Activated gamma-delta T cell treated with Interleukin-2 at 50 U/mL for 16 hours (primary cell): Measurements from ENCODE around the gene NEXN.

Experiments
- DNase-seq: peaks from one replicate; pipeline ENCODE4 v3.0.0-alpha.2; 2020

The NEXN gene

DNA sequence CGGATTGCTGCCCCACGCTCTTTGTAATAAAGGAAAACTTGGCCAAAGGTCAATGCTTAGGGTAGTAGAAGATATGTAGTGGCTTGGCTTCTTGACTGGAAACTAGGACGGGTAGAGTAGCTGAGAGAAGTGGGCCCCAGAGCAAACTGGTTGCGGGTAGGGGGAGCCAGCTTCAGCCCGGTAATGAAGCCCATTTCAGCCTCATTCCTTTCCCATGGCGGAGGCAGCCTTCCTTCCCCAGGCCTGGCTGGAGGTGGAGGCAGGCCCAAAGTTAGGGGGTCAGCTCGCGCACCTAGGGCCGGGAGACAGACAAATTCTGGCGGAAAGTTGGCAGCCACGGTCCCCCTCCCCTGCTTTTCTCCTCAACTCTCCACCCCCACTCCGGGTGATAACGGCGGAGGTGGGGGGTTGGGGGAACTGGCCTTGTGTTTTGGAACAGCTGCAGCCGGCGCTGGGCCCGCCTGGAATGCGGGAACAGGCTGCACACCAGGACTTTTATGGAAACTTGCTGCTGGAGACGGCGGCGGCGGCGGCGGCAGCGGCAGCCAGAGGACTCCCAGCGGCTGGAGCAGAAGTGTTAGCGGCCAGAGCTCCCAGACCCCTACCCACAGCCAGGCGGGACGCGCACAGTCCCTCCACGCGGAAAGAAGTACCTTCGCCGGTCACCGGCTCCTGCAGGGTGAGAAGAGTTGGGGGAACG, at the start of gene NEXN:
Gene NEXN, plus strand, starts transcription at position 544 of the 700 bp plus-strand sequence. CDS start 27,483 bp downstream, outside the sequence.
- DNase-seq: no peak

DNA sequence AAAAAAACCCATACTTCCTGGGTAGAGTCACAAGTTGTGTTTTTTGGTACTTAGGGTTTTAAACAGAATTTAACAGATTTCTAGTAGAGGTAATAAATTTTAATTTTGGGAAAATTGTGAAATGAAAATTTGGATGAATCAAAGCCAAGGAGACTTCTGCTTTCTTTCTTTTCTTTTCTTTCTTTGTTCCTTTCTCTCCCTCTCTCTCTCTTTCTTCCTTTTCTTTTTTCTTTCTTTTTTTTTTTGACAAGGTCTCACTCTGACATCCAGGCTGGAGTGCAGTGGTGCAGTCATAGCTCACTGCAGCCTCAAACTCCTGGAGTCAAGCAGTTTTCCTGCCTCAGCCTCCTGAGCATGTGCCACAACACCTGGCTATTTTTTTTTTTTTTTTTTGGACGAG, 46.9 kb upstream of the NEXN start:
- no peak for DNase-seq

DNA sequence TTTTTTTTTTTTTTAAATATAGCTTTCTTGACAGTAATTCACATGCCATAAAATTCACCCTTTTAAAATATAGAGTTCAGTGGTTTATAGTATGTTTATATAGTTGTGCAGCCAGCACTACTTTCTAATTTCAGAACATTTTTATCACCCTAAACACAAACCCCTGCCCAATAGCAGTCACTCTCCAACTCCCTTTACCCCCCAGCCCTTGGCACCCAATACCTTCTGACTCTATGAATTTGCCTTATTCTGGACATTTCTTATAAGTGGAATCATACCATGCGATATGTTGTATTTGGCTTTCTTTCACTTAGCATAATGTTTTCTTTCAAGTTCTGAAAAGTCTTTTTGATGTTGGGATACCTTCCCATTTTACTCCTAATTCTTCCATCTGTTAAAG, 42.5 kb upstream of the NEXN start:
- DNase-seq: no peak

DNA sequence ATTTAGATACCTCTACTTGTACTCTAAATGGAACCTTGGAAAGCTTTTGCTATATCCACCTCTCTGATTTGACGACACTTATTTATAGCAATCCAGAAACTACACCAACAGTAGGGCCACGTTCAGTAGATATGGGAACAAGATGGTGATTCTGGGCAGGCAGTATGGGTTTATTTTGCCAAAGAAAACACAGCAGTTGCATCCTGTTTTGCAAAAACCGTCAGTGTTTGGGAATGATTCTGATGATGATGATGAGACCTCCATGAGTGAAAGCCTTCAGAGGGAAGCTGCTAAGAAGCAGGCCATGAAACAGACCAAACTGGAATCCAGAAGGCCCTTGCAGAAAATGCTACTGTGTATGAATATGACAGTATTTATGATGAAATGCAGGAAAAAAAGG, 41.5 kb upstream of the NEXN start:
- no peak for DNase-seq

DNA sequence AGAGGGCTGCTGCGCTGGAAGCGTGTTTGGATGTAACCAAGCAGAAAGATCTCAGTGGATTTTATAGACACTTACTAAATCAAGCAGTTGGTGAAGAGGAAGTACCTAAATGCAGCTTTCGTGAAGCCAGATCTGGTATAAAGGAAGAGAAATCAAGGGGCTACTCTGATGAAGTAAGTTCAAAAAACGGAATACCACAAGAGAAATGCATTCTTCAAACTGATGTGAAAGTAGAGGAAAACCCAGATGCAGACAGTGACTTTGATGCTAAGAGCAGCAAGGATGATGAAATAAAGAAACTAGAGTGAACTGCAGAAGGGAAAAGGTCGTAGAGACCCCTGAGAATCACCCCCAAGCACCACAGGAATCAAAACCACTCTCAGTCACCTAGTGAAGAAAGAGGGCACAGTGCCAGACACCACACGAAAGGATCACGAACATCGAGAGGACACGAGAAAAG, 40.8 kb upstream of the NEXN start:
- DNase-seq: no peak

DNA sequence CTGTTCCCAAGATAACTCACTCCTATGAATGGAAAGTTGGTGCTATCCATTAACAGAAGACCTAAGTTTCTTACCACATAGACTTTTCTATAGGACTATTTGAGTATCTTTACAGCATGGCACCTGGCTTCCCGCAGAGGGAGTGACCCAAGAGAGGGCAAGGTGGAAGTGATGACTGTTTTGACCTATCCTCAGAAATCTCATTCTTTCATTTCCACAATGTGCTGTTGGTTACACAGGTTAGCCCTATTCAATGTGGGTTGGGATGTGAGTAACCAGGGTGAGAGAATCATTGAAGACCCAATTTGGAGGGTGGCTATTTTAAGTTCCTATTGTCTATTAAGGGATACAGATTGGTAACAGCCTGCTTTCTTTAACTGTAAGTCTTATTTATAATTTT, 38.3 kb upstream of the NEXN start:
- no peak for DNase-seq

DNA sequence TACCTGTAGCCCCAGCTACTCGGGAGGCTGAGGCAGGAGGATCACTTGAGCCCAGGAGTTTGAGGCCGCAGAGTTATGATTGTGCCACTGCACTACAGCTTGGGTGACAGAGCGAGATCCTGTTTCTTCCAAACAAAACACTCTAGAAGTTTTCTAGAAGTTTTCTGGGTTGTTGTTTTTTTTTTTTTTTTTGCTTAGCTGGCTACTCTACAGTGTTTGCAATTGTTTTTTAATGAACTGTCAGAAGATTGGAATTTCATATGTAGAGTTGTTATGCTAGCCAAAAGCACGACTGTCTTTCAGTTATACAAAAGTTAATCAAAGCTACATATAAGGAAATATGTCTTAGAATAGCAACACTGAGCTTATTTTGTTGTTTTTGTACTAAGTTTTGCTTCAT, 30.9 kb upstream of the NEXN start:
- no peak for DNase-seq

DNA sequence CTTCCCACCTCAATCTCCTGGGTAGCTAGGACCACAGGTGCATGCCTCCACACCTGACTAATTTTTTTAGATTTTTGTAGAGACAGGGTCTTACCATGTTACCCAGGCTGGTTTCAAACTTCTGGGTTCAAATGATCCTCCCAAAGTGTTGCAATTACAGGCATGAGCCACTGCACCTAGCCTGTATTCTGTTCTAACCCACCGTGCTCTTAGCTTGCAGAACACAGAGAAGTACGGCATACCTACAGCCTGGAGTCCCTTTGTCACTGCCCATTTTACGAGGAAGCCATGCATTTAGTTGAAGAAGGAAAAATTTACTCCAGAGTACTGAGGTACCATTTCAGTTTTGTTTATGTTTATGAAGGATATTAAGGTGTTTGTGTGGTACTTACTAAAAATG, 29.7 kb upstream of the NEXN start:
- DNase-seq: no peak

DNA sequence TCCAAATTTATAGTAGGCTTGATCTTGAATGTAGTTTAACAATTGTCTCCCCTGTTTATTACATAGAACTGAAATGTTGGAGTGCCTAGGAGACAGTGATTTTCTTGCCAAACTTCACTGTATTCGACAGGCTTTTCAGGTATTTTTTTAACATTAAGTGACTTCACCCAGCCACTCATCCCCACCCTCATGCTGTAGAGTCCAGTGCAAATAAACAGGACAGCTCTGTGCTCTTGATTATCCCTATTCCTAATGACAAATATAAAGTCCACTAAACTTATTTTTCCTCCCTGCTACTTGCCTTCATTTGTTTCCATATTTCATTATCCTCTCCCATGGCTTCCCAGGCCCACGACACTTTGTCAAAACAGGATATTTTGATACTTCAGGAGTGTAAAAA, 29.2 kb upstream of the NEXN start:
- no peak for DNase-seq

DNA sequence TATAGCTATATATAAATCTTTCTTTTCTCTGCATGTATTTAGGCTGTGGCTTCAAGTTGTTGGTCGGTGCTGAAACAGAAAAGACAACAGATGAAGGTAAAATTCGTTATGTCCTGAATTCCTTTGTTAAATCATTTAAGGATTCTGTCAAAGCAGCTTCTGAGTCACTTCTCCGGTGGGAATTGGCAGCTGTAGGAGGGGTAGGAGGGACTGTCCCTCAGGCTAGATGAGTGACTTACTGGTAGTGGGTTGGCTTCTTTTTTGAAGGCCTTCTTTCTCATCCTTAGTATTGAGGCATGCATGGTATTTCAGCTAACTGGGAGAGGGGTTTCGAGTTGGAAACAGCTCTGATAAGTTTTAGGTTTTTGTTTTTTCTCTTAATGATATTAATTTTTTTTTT, 22.1 kb upstream of the NEXN start:
- DNase-seq: no peak

DNA sequence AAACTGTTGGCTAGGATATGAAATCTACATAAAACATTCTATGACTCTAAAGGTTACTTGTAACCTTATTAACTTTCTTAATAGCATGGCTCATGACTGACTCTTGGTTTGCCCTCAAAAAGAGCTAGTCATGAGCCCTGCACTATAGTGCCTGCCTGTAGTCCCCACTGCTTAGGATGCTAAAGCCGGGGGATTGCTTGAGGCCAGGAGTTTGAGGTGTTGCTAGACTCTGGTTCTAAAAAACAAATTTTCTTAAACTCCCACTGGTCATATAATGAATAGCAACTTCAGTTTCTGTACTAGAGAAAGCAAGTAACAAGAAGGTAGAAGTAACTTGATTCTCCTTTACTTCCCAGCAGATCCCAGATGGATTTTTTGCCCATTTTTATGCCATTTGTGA, 15.8 kb upstream of the NEXN start:
- DNase-seq: no peak

DNA sequence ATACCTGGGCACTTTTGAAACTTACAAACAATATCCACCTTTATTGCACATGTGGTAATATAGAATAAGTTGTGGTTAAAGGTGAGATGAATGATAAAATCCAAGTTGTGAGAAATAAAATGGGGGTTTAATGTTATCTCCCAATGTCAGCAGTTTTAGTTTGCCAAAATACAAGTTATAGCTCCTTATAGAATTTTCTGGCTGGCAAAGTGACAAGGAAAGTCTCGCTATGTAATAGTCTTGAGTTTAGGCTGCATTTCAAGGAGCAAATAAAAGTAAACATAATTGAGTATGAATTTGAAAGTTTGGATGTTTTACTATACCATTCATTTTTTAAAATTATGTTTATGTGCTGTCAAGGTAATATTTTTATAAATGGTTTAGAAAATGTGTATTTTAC, 15.0 kb upstream of the NEXN start:
- DNase-seq: no peak

DNA sequence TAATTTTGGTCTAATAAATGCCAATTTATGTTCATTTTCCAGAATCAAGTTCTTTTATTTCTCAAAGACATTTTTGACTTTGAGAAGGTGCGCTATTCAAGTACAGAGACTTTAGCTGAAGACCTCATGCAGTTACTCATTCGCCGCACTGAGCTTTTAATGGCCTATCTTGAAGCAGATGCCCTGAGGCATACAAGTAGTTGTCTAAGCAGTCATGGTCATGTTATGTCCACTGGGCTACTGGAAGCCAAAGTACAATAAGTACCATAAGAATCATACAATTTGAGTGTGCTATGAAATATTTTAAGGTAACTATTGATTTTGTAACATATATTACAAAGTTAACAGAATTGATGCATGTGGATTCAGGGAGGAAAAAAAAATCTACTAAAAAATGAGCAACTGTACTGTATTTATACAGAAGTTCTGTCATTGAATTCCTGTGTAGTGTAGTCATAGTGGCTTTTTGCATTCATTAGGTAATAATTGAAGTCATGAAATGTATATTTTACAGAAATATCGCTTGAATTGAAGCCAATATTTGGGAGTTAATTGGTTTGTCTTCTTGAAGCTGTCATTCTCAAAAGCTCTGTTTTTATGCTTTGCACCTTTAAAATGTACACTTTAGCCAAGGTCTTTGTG, 13.5 kb upstream of the NEXN start:
- no peak for DNase-seq

DNA sequence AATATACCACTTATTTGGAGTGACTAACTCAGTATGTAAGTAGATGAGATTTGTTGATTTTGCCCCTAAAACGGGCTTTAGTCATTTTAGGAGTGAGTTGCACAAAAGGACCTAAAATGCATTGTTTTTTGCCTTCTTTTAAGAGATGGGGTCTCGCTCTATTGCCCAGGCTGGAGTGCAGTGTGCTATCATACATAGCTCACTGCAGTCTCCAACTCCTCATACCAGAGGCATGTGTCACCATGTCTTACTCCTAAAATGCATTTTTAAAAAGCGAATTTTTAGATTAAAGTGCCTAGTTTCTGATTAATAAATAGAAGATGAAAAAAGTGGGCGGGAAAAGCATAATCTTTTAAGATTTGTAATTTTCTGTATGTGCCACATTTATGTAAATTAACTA, 11.5 kb upstream of the NEXN start:
- no peak for DNase-seq

DNA sequence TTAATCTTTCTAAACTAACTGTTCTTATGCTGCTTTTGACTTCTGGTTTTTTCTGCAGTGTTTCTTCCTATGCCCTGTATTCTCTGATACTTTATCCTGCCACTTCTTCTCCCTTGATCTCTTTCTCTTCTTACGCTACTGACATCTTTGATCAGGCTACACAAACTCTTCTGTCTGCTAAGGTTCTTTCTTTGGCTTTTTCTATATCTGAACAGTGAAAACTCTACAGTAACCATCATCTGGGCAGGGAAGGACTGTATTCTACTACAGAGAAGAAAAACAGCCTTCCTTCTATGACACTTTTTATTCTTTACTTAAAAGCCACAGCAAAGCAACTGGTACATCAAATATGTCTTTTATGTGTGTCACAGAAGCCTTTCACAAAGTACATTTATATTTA, 7.4 kb upstream of the NEXN start:
- DNase-seq: no peak

DNA sequence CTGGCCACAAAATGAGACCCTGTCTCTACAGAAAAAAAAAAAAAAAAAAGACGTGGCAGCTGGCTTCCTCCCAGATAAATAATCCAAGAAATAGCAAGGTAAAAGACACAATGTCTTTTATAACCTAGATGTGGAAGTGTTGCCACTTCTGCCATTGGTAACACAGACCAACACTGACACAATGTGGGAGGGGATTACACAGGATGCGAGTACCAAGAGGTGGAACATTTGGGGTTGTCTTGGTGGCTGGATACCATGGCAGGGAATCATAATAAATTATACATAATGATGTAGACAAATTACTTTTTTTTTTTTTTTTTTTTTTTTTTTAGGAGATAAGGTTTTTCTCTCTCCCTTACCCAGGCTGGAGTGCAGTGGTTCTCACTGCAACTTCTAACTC, 6.0 kb upstream of the NEXN start:
- DNase-seq: no peak

DNA sequence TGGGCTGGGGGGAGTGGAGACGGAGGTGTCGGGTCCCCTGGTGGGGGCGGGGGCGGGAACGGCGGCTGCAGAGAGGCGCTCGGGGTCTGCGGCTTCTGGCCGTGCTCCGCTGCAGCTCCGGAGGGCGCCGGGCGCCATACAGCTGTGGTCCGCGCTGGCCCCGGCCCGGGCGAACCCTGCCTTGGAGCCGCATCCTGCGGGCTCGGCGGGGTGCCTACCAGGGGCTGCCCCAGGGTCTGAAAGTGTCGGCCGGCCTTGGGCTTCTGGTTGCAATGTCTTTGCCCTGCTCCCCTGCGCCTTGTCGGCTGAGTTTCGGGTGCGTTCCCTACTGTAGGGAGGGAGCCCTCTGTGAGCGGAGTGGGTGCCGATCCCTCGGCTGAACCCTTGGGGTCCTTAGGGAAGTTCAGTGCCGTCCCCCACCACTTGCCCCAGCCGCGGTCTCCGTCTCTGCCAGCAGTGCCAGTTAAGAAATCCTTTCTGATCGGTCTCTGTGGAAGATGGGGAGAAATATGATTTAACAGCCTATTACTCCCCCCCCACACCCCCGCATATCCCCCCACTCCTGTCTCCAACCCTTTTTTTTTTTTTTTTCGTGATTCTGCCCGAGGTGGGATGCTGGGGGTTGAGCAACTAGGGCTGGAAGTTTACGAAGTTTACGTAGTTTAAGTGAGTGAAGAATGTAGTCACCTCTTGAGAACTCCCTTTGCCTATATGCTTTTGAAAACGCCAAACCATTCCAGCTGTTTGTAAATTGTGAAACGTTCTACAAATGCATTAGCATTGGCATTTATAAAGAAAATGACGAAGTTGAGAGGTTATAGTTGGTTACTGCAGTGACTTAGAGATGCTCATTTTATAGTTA, 588 bp downstream of the NEXN start:
- DNase-seq: peak; percentile 5

DNA sequence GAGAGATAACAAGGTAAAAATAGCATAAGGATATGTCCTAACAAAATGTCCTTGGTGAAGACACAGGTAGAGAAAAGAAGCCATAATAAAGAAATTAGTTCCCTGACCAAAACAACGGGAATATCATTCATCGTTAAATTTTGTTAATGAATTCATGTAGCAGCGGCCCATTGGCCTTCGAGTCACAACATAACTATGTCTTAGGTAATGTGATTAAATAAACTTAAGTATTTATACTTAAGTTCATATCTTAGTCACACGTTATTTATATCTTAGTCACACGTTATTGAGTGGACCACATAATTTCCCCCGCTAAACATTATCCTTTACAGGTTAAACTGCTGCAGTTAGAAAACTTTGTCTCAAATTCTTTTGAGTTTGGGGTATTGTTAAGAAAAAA, 1.2 kb downstream of the NEXN start:
- DNase-seq: no peak

DNA sequence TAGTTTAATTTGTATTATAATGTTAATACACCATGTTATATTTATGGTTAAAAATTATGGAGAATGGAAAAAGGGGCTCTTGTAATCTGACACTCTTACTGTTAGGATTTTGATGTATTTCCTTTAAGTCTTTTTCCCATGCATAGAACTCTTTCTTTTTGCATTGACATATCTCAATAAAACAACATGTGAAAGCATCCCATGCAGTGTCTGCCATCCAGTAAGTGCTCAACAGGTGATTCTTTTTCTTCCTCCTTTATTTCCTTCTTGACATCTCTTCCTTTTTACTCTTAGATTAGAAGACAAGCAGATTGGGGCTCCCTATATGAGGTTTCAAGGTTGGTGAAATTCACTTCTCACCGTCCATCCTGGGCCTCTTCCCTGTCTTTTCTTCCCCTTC, 2.8 kb downstream of the NEXN start:
- DNase-seq: no peak

DNA sequence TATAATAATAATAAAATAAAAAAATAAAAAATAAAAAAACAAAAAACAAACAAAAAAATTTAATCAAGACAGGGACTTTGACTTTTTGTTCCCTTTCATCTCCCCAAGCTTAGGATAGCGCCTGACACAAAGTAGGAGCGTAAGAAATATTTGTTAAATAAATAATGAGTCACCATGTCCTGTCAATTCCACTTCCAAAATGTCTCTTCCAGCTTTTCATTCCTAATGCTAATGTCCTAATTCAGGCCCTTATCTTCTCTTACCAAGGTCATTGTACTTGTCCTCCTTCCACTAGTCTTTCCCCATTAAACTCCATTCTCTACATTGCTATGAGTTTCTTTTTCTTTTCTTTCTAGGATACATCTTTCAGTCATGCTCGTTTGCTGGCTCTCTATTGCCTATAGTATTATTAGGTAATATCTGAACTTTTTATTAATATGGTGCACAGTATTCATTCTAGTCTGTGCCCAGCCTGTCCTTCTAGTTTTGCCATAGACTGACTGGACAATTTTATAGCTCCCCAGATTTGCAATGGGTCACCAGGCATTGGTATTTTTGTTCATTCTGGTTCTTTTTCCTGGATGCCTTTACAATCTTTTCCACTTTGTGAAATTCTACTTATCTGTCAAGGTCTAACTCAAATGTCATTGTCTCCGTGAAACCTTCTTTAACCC, 11.4 kb downstream of the NEXN start:
- DNase-seq: no peak

DNA sequence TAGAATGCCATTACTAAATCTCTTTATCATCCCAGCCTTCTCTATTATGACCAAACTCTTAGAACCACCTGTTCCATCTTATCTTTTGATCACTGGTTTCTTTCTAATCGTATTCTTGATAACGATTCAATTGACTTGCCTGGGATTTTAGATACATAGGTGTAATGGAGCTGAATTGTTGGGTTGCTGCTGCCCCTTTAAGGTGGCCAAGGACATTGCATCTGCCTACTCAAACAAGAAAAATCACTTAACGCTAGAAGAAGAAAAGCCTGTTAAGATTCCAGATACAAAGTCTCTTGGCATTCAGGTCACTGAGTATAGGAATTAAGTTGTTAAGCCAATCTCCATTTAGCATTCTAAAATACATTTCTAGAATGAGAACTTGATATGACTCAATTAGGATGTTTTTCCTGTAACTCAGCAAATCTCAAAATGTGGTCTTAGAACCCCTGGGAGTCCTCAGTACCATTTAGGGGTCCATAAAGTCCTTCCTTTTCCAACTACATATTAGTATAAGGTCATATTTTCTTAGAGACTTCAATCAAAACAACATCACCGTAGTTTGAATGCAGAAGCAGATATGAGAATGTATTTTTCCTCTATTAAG, 12.4 kb downstream of the NEXN start:
- DNase-seq: no peak

DNA sequence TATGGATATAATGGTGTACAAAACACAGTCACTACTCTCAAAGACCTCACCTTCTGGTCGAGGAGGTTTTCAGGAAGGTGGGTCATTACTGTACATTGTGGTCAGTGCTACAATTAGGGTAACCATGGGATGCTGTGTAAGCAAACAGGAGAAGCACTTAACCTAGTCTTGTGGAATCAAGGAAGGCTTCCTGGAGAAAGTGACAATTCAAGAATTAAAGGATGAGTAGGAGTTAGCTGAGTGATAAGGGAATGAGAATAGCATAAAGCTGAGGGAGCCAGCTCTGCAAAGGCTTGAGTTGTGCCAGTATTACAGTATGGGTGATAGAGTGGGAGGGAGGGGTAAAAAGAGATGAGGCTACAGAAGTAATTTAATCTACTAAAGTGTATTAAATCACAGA, 17.2 kb downstream of the NEXN start:
- DNase-seq: no peak

DNA sequence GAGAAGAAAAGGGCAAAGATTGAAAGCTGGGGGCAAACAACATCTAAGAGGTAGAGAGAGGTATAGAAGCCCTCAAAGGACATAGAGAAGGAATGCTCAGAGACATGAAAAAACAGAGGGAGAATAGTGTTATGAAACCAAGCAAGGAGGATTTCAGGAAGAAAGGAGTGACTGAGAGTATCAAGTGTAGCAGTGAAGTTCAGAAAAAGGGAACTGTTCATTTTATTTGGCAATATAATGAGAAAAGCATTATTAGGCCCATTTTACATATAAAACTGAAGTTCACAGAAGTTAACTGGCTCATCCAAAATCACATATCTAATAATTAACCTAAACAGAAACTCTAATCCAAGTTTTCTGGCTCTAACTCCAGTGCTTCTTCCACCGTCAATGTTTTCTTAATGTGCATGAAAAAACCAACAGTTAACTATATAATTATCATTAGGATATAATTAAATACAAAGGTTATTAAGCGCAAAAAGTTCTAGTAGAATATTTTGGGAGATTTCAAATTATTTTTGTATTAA, 17.7 kb downstream of the NEXN start:
- DNase-seq: no peak
